K562 (cell line): ENCODE data around the gene IREB2. TPM values are rescaled to one million over a fixed set of nuclear protein-coding genes. Genes with fewer than 3 reads are reported as not detected.

Source experiments
- ATAC-seq: fragments of 200-7000 bp; cut with Tn5 transposase; 3 replicates; pipeline ENCODE4 v1.9.1; 2020; ENCODE audit warnings: moderate library complexity
- BruUV-seq: library from RNA; stranded (reverse); fragments of 400-500 nt; replicated peaks from 2 replicates; lab custom pipeline; 2021; lab: Mats Ljungman, UMichigan
- CTCF ChIA-PET: fragments of 300-600 bp; formaldehyde crosslinking; extraction: SDS; loops from one replicate; lab custom pipeline; 2021; ENCODE audit warnings: low intra/inter-chr PET ratio; lab: Yijun Ruan, JAX
- POLR2A ChIA-PET: fragments of 300-600, 350-650 bp; sonication (Branson Sonifier 250); formaldehyde crosslinking; extraction: SDS; loops from one replicate; lab custom pipeline; 2021; ENCODE audit warnings: antibody characterized with exemption, inconsistent platforms; lab: Yijun Ruan, JAX
- DNase-seq, 4 experiments: peaks; one replicate each; pipeline versions ENCODE4 v3.0.0 to v3.0.0-alpha.2; 2011 to 2018; ENCODE audit warnings: low spot score in 3 of 4, mixed read lengths in 3 of 4; ENCODE audit errors: extremely low read depth in 1 of 4
- FAIRE-seq: peaks from 2 replicates; lab custom pipeline; 2011; peaks lifted over from hg19 to GRCh38; lab: Jason Lieb, UNC
- H2AFZ ChIP-seq: 2 replicates; pipeline ENCODE4 v1.6.0; 2011; ENCODE audit warnings: low read depth, low read length, control low read depth, inconsistent platforms
- H3K27ac ChIP-seq: fragments of 200-600 bp; 3 replicates; pipeline ENCODE4 v1.8.0; 2011; ENCODE audit warnings: low read depth, mild to moderate bottlenecking, control low read depth, inconsistent platforms, low read length, moderate library complexity, mixed read lengths; ENCODE audit errors: extremely low read depth
- H3K27me3 ChIP-seq, 2 experiments: fragments of 300-600 bp in 1 of 2; 2 replicates in 1 of 2; 3 replicates in 1 of 2; pipeline versions ENCODE4 v1.6.0 to v1.8.0; 2011; ENCODE audit warnings: inconsistent platforms in 2 of 2, low read length in 2 of 2, mild to moderate bottlenecking in 1 of 2, mixed read lengths in 1 of 2, moderate library complexity in 1 of 2; ENCODE audit not compliant: control insufficient read depth in 2 of 2, insufficient read depth in 2 of 2
- H3K36me3 ChIP-seq: fragments of 300-600 bp; 3 replicates; pipeline ENCODE4 v1.8.0; 2011; ENCODE audit warnings: mild to moderate bottlenecking, low read length, inconsistent platforms; ENCODE audit not compliant: control insufficient read depth, insufficient read depth
- H3K4me1 ChIP-seq, 2 experiments: fragments of 200-600 bp in 1 of 2; replicated peaks in 1 of 2; 2 replicates in 1 of 2; 3 replicates in 1 of 2; pipeline versions ENCODE4 v1.5.1 to v1.8.0; 2011; ENCODE audit warnings: inconsistent platforms in 2 of 2, low read length in 2 of 2, mild to moderate bottlenecking in 1 of 2, mixed read lengths in 1 of 2, moderate library complexity in 1 of 2; ENCODE audit not compliant: control insufficient read depth in 2 of 2, insufficient read depth in 2 of 2
- H3K4me2 ChIP-seq: 2 replicates; pipeline ENCODE4 v1.6.1; 2011; ENCODE audit warnings: low read length, control low read depth, inconsistent platforms, mixed read lengths; ENCODE audit not compliant: insufficient read depth
- H3K4me3 ChIP-seq: fragments of 200-600 bp; sonication (generic), shearing (Covaris generic); 2 replicates; pipeline ENCODE4 v1.5.1; 2016; ENCODE audit warnings: control low read depth, inconsistent platforms
- H3K79me2 ChIP-seq: fragments of 200-600 bp; 3 replicates; pipeline ENCODE4 v1.8.0; 2011; ENCODE audit warnings: low read length, inconsistent platforms; ENCODE audit not compliant: control insufficient read depth, insufficient read depth
- H3K9ac ChIP-seq, 2 experiments: 2 replicates each; pipeline versions ENCODE4 v1.6.0 to v1.6.1; 2011; ENCODE audit warnings: low read depth in 2 of 2, low read length in 2 of 2, control low read depth in 1 of 2, inconsistent platforms in 1 of 2, mild to moderate bottlenecking in 1 of 2, mixed read lengths in 1 of 2; ENCODE audit not compliant: insufficient read depth in 1 of 2
- H3K9me1 ChIP-seq: one replicate; pipeline ENCODE4 v1.6.0; 2011; ENCODE audit warnings: inconsistent platforms, mild to moderate bottlenecking, low read length, moderate library complexity; ENCODE audit not compliant: control insufficient read depth, insufficient read depth
- H3K9me3 ChIP-seq: replicated peaks from 2 replicates; pipeline ENCODE4 v1.5.1; 2011; ENCODE audit warnings: low read depth, low read length, inconsistent platforms; ENCODE audit not compliant: control insufficient read depth, insufficient read depth
- H4K20me1 ChIP-seq: replicated peaks from 2 replicates; pipeline ENCODE4 v1.6.1; 2011; ENCODE audit warnings: low read length, inconsistent platforms, mixed read lengths; ENCODE audit not compliant: control insufficient read depth, insufficient read depth
- CC2D1A ChIP-seq: fragments of 450-650 bp; IDR thresholded peaks from 2 replicates; pipeline ENCODE4 v1.6.1; 2017; ENCODE audit warnings: mild to moderate bottlenecking
- HMG20A ChIP-seq: fragments of 450-650 bp; formaldehyde crosslinking; conservative IDR thresholded peaks from 2 replicates; pipeline ENCODE4 v1.4.0; 2020; ENCODE audit warnings: mild to moderate bottlenecking, mixed read lengths
- POLR3G ChIP-seq: IDR thresholded peaks from 2 replicates; pipeline ENCODE4 v1.6.1; 2011; ENCODE audit not compliant: insufficient read length, insufficient replicate concordance; ENCODE audit errors: extremely low read depth
- THAP7 ChIP-seq: fragments of 250-450 bp; sonication (Bioruptor Pico); IDR thresholded peaks from 2 replicates; pipeline ENCODE4 v1.5.0; 2021
- WHSC1 ChIP-seq: IDR thresholded peaks from one replicate; pipeline ENCODE4 v1.6.1; 2012; ENCODE audit warnings: low read length, control low read depth, inconsistent platforms
- ZFP30 ChIP-seq: fragments of 250-450 bp; sonication (Bioruptor Pico); IDR thresholded peaks from 2 replicates; pipeline ENCODE4 v1.8.0; 2022; ENCODE audit warnings: moderate library complexity, mild to moderate bottlenecking, inconsistent platforms, borderline replicate concordance
- ZNF121 ChIP-seq: sonication (generic); formaldehyde crosslinking; conservative IDR thresholded peaks from 2 replicates; pipeline ENCODE4 v1.8.0; 2022; ENCODE audit warnings: missing genetic modification reagents
- ZNF274 ChIP-seq: IDR thresholded peaks from 2 replicates; pipeline ENCODE4 v1.6.1; 2011; ENCODE audit warnings: low read depth, mild to moderate bottlenecking, low read length, moderate library complexity, borderline replicate concordance
- ZNF311 ChIP-seq: fragments of 250-450 bp; sonication (Bioruptor Pico); IDR thresholded peaks from 2 replicates; pipeline ENCODE4 v1.4.0; 2020; ENCODE audit warnings: mild to moderate bottlenecking, moderate library complexity
- ZNF395 ChIP-seq: fragments of 200-800 bp; sonication (Bioruptor generic); IDR thresholded peaks from 2 replicates; pipeline ENCODE4 v1.6.1; 2017; ENCODE audit warnings: missing genetic modification characterization, missing compliant biosample characterization
- ZNF695 ChIP-seq: fragments of 450-650 bp; formaldehyde crosslinking; IDR thresholded peaks from 2 replicates; pipeline ENCODE4 v1.4.0; 2020; ENCODE audit warnings: mild to moderate bottlenecking, moderate library complexity
- WGBS: fragments of 100-300 bp; shearing (Covaris generic); methylation state at CpG from one replicate; pipeline ENCODE4 v1.1.6; 2016; ENCODE audit warnings: low coverage, mixed read lengths; ENCODE audit not compliant: insufficient coverage; ENCODE audit errors: missing lambda C conversion rate; 5-methylcytosine and 5-hydroxymethylcytosine counted together
- in situ Hi-C: fragments of 300-500 bp; cut with MboI; formaldehyde crosslinking; loops from 4 replicates; pipeline ENCODE4 v1.15.0; 2018; ENCODE audit warnings: inconsistent platforms, mixed read lengths
- intact Hi-C: fragments of 100-400 bp; cut with micrococcal nuclease; formaldehyde crosslinking; loops from 2 replicates; pipeline ENCODE4 v1.14.2; 2022
- polyA plus RNA-seq, 8 experiments: library from polyadenylated mRNA; depleted of rRNA in 4 of 8; stranded (reverse) in 5 of 8; unstranded in 3 of 8; fragments of >200 nt; fragmentation: Nextera tagmentation in 2 of 8; fragmentation: Illumina TruSeq in 1 of 8; extraction: Ambion mirVana in 2 of 8; extraction: Trizol in 1 of 8; gene quantifications; 2 replicates each; pipeline versions ENCODE4 v1.2.1 to v1.2.3, GENCODE V29; 2011 to 2014; ENCODE audit warnings: inconsistent platforms in 1 of 8, missing spikeins in 1 of 8
- total RNA-seq, 7 experiments: library from RNA; depleted of rRNA in 6 of 7; stranded (reverse); fragments of >200 nt in 6 of 7; fragmentation: Illumina TruSeq in 2 of 7; extraction: Trizol in 2 of 7; gene quantifications; 2 replicates each; pipeline versions ENCODE4 v1.2.1 to v1.2.3, GENCODE V29; 2011 to 2021; ENCODE audit warnings: low replicate concordance in 1 of 7
- TF ChIP-seq, protein P1 (sequence below): fragments of 250-450 bp; sonication (Bioruptor Pico); IDR thresholded peaks from 2 replicates; pipeline ENCODE4 v1.8.0; 2021; ENCODE audit warnings: moderate library complexity, mild to moderate bottlenecking, inconsistent platforms
- TF ChIP-seq, protein P2 (sequence below): fragments of 250-450 bp; sonication (Bioruptor Pico); IDR thresholded peaks from 2 replicates; pipeline ENCODE4 v1.9.0; 2021; ENCODE audit warnings: mild to moderate bottlenecking, inconsistent platforms

Gene IREB2
- total and polyA plus RNA-seq, 9 of the 15 experiments (the other 6 are each of a cell fraction or from before 2014, with no cell fraction given) = 16.8 to 61.7 (median 34.0) TPM

GRCh38 chr15:78426300-78426699 lies 11.7 kb upstream of the IREB2 start:
- no peaks in the 10 kb centered on the region; the same call in 1 of the 2 replicates for H4K20me1 ChIP-seq
- H3K4me1 ChIP-seq = no peaks in the 10 kb centered on the region; a peak in 3 of 5 replicates
- H3K27ac ChIP-seq = no peak overlapping the region
- DNase-seq = no peak
- H3K79me2 ChIP-seq = no peaks in the 10 kb centered on the region
- FAIRE-seq = no peak
- intact Hi-C loops (no loop called here), in situ Hi-C loops (no loop called here)
- CTCF ChIA-PET = interaction anchor here (0.7 kb wide), 1 partner anchor 109 kb away, joined by 4 read pairs; no protein-coding TSS in a partner anchor
- H3K9me3 ChIP-seq = no peaks in the 10 kb centered on the region
- no peaks in the 10 kb centered on the region for H3K36me3 ChIP-seq
- H3K9me1 ChIP-seq = no peaks in the 10 kb centered on the region
- H3K4me2 ChIP-seq = no peak overlapping the region
- ATAC-seq = no peak
- no TSS peak for BruUV-seq
- POLR2A ChIA-PET = interaction anchor here (3.6 kb wide), 1 partner anchor 12 kb away, joined by 17 read pairs; the partner anchor contains the start of gene IREB2
- whole genome bisulfite sequencing = 57% methylated on average over 5 of the region's 5 CpGs
- no peak overlapping the region for H3K4me3 ChIP-seq
- H2AFZ ChIP-seq = no peak overlapping the region
- H3K27me3 ChIP-seq = no peaks in the 10 kb centered on the region
- no peak overlapping the region for H3K9ac ChIP-seq
- TF ChIP-seq ZNF121 (CRISPR knock-in tag) (no peak), ZNF274 (no peak), THAP7 (CRISPR knock-in tag) (no peak), HMG20A (CRISPR knock-in tag) (no peak), ZNF311 (CRISPR knock-in tag) (no peak), CC2D1A (no peak), POLR3G (no peak), WHSC1 (no peak), ZNF395 (no peak), ZNF695 (no peak), ZFP30 (CRISPR knock-in tag) (no peak)
- TF ChIP-seq, protein P1, sequence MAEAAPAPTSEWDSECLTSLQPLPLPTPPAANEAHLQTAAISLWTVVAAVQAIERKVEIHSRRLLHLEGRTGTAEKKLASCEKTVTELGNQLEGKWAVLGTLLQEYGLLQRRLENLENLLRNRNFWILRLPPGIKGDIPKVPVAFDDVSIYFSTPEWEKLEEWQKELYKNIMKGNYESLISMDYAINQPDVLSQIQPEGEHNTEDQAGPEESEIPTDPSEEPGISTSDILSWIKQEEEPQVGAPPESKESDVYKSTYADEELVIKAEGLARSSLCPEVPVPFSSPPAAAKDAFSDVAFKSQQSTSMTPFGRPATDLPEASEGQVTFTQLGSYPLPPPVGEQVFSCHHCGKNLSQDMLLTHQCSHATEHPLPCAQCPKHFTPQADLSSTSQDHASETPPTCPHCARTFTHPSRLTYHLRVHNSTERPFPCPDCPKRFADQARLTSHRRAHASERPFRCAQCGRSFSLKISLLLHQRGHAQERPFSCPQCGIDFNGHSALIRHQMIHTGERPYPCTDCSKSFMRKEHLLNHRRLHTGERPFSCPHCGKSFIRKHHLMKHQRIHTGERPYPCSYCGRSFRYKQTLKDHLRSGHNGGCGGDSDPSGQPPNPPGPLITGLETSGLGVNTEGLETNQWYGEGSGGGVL (CRISPR knock-in tag) = no peak
- TF ChIP-seq, protein P2, sequence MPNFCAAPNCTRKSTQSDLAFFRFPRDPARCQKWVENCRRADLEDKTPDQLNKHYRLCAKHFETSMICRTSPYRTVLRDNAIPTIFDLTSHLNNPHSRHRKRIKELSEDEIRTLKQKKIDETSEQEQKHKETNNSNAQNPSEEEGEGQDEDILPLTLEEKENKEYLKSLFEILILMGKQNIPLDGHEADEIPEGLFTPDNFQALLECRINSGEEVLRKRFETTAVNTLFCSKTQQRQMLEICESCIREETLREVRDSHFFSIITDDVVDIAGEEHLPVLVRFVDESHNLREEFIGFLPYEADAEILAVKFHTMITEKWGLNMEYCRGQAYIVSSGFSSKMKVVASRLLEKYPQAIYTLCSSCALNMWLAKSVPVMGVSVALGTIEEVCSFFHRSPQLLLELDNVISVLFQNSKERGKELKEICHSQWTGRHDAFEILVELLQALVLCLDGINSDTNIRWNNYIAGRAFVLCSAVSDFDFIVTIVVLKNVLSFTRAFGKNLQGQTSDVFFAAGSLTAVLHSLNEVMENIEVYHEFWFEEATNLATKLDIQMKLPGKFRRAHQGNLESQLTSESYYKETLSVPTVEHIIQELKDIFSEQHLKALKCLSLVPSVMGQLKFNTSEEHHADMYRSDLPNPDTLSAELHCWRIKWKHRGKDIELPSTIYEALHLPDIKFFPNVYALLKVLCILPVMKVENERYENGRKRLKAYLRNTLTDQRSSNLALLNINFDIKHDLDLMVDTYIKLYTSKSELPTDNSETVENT (CRISPR knock-in tag) = no peak
